GM20431 (cell line): ENCODE data around the gene ADCY9.

Experiments used
- in situ Hi-C: fragments of 300-500 bp; cut with MseI, MboI; formaldehyde crosslinking; loops from one replicate; pipeline ENCODE4 v1.15.0; 2020; ENCODE audit warnings: low sequenced_read_pairs; ENCODE audit not compliant: unreplicated experiment

ADCY9 gene

GRCh38 chr16:4124535-4125294 is 8.5 kb upstream of the ADCY9 start:
- in situ Hi-C loops, result no loop called here

GRCh38 chr16:4123616-4124300 is 7.5 kb upstream of the ADCY9 start:
- in situ Hi-C loops, result no loop called here

DNA sequence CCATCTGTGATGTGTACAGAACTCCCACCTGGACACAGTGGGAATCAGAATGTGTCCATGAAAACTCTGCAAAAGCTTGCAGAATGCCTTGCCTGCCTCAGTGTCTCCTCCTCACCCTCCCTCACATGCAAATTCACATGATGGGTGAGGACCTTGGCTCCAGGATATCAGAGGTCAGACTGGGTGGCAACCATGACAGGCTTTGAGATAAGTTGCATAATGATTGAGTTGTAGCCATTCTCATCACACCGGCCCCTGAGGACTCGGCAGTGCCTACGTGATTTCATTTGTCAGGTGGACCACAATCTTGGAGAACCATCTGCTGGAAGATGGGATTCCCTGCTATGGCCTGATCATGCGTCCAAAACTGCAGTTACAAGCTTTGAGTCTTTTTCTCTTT is 3.9 kb upstream of the ADCY9 start:
- in situ Hi-C loops, result no loop called here

GRCh38 chr16:4117250-4117578 is 972 bp upstream of the ADCY9 start:
- in situ Hi-C loops, result no loop called here

DNA sequence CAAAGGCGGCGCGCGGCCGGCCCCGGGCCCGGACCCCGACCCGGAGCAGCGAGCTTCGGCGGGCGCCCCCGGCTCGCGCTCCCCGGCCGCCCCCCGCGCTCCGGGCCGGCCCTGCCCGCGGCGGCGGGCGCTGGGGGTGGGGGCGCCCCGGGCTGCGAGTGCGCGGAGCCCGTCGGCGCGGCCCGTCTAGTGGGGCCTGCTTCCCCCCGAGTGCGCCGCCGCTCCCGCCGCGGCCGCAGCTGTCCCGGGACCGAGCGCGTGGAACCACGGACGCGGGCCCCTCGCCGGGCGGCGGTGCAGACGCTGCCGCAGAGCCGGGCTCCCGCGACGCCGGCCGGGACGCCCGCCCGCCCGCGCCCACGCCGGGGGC is 308 bp downstream of the ADCY9 start:
- in situ Hi-C loops, result no loop called here

DNA sequence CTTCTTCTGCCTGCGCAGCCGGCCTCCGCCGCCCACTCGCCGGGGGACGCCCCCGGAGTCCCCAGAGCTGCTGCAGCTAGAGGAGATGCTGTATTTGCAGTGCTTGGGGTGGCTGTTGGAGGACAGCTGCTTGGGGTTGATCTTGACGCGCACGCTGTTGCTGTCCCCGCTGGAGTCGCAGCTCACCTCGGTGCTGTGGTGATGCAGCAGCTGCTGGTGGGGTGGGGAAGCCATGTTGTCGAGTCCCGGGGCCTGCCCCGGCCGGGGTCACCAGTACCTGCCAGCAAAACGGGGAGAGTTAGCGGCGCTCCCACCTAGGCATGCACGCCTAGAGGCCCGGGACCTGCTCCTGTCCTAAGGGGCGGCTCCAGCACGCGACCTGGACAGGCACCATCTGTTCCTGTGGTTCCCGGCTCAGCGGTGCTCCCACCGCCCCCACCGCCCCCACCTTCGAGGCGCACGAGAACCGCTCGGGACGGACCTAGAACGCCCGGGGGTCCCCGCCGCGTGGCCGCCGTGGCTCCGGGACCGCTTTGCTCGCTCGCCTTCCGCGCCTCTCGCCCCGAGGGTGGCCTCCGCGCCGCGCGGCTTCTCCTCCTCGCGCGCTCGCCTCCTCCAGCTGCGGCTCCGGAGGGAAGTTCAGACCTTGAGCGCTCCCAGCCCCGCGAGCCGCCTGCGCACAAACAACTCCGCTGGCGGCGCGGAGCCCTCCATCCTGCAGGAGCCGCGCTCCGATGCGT is 863 bp downstream of the ADCY9 start:
- in situ Hi-C loops, result no loop called here

- in situ Hi-C loops, result no loop called here
Observed at GRCh38 chr16:4114257-4115208, 1.7 kb downstream of the ADCY9 start.

DNA sequence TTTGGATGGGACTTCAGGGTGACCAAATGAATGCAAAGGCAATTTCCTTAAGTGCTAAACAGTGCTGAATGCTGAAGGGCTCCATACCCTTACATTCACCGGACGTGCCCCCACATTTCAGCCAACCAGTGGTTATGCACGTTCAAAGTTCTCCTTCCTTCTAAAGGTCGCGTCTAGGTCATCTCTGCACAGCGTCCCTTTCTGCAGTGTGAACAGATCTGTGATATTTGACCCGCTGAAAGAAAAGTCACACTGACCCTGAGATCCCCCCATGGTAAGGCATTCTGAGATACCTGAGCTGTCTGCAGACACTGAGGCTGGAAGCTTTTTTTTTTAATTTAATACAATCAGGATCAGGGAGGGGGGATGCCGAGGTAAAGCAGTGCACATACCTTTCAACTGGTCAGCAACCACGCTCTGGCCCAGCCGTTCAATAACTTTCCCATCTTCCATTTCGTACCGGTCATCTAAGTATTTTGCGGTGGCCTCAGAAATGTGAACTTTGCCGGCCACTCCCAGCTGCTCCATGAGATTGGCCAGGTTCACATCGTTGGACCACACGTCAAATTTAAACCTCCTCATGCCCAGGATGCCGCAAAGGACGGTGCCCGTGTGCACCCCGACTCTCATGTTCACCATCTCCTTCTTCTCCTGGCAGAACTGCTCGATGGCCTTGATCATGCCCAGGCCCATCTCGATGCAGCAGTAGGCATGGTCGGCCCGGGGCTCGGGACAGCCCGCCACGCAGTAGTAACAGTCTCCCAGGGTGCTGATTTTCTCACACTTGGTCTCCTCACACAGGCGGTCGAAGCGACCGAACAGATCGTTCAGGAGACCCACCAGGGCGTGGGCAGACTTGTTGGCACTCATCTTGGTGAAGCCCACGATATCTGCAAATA is 2.6 kb downstream of the ADCY9 start:
- in situ Hi-C loops, result no loop called here

GRCh38 chr16:4111748-4112696 is 4.2 kb downstream of the ADCY9 start:
- in situ Hi-C loops, result no loop called here

DNA sequence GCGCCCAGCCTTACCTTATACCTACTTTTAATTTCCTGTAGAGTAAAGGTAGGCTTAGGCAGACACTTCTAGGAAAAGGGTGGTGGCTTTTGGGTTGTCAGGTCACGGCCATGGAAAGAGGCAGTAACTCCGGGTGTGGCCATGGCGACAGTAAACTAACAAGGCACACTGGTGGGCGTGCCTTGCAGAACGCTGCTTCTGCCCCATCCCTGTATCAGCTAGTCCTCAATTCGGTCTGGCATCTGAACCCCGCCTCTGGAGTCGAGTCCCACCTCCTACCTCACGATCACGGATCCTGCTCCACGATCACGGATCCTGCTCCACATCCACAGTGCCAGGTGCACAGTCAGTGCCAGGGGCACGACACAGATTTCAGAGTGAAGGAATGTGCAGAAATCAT is 5.6 kb downstream of the ADCY9 start:
- in situ Hi-C loops, result no loop called here

DNA sequence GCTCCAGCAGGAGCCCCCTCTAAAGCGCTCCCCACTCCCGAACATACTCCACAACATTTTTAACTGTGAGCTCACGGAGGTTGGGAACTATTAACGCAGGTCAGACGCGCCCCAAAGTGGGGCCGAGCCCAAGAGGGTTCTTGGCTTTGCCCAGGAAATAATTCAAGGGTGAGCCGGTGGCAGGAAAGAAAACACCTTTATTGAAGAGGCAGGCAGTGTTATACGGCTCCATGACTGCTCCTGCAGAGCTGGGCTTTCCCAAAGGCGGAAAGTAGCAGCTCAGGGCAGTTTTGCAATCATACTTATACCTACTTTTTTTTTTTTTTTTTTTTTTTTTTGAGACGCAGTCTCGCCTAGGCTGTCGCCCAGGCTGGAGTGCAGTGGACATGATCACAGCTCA is 6.2 kb downstream of the ADCY9 start:
- in situ Hi-C loops, result no loop called here

GRCh38 chr16:4109250-4109736 is 6.9 kb downstream of the ADCY9 start:
- in situ Hi-C loops, result no loop called here

GRCh38 chr16:4106516-4106915 is 9.7 kb downstream of the ADCY9 start:
- in situ Hi-C loops, result no loop called here

- in situ Hi-C loops, result no loop called here
Observed at GRCh38 chr16:4105848-4106247, 10.4 kb downstream of the ADCY9 start.

- in situ Hi-C loops, result no loop called here
Observed at GRCh38 chr16:4103745-4104144, 12.5 kb downstream of the ADCY9 start.

- in situ Hi-C loops, result no loop called here
Observed at GRCh38 chr16:4101421-4102219, 14.6 kb downstream of the ADCY9 start.

DNA sequence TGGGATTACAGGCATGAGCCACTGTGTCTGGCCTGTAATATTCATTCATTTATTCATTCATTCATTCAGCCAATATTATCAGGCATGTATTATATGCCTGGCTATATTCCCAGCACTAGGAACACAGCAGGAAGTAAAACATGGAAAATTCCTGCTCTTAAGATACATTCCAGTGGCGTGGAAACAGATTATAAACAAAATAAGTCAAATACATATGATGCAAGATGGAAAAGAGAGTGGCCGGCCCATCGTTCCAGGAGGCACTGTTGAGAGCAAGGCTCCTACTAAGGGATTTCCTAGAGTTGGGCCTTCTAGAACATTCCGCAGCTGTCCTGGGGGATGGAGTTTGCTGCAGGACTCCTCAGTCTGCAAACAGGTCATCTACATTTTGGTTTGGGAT is 17.7 kb downstream of the ADCY9 start:
- in situ Hi-C loops, result no loop called here
